HepG2 (cell line): ENCODE measurements around the gene KCTD21. TPM values are rescaled to one million over a fixed set of nuclear protein-coding genes. Genes with fewer than 3 reads are reported as not detected.

Experiments
- ATAC-seq: fragments of 200-7000 bp; cut with Tn5 transposase; 3 replicates; pipeline ENCODE4 v1.9.1; 2020; ENCODE audit warnings: mild to moderate bottlenecking, moderate library complexity
- BruUV-seq: library from RNA; stranded (reverse); fragments of 400-500 nt; replicated peaks from 2 replicates; lab custom pipeline; 2021; lab: Mats Ljungman, UMichigan
- CTCF ChIA-PET: fragments of 300-600 bp; formaldehyde crosslinking; extraction: SDS; loops from one replicate; lab custom pipeline; 2021; ENCODE audit warnings: low total read pairs, inconsistent platforms, low intra/inter-chr PET ratio; lab: Yijun Ruan, JAX
- POLR2A ChIA-PET: fragments of 350-600 bp; sonication (Branson Sonifier 250); formaldehyde crosslinking; loops from one replicate; lab custom pipeline; 2020; ENCODE audit warnings: antibody characterized with exemption, inconsistent platforms; lab: Yijun Ruan, JAX
- DNase-seq: peaks from one replicate; pipeline ENCODE4 v3.0.0-alpha.2; 2015; ENCODE audit warnings: low spot score
- FAIRE-seq: peaks from 3 replicates; lab custom pipeline; 2011; peaks lifted over from hg19 to GRCh38; lab: Jason Lieb, UNC
- H2AFZ ChIP-seq: one replicate; pipeline ENCODE4 v1.6.1; 2011; ENCODE audit warnings: low read length, inconsistent platforms
- H3K27ac ChIP-seq: fragments of 300-600 bp; 3 replicates; pipeline ENCODE4 v1.8.0; 2011; ENCODE audit warnings: mixed run types, mild to moderate bottlenecking, mixed read lengths, low read length, inconsistent platforms; ENCODE audit not compliant: insufficient read depth; ENCODE audit errors: extremely low read length
- H3K27me3 ChIP-seq, 2 experiments: fragments of 200-600 bp in 1 of 2; 2 replicates in 1 of 2; 3 replicates in 1 of 2; pipeline versions ENCODE4 v1.6.0 to v1.8.0; 2011; ENCODE audit warnings: low read length in 2 of 2, mild to moderate bottlenecking in 2 of 2, moderate library complexity in 2 of 2, inconsistent platforms in 1 of 2; ENCODE audit not compliant: insufficient read depth in 2 of 2, control insufficient read depth in 1 of 2
- H3K36me3 ChIP-seq, 2 experiments: fragments of 200-600 bp in 1 of 2; replicated peaks in 1 of 2; 2 replicates in 1 of 2; 3 replicates in 1 of 2; pipeline versions ENCODE4 v1.5.1 to v1.8.0; 2011; ENCODE audit warnings: low read length in 2 of 2, inconsistent platforms in 1 of 2; ENCODE audit not compliant: insufficient read depth in 2 of 2, control insufficient read depth in 1 of 2
- H3K4me1 ChIP-seq: 2 replicates; pipeline ENCODE4 v1.5.1; 2012; ENCODE audit warnings: low read length, inconsistent platforms; ENCODE audit not compliant: insufficient read depth
- H3K4me2 ChIP-seq: 2 replicates; pipeline ENCODE4 v1.6.0; 2011; ENCODE audit warnings: low read depth, low read length, inconsistent platforms
- H3K4me3 ChIP-seq, 3 experiments: fragments of 200-600 bp in 1 of 3; sonication (generic), shearing (Covaris generic) in 1 of 3; replicated peaks in 1 of 3; 2 replicates each; pipeline ENCODE4 v1.5.1; 2011 to 2016; ENCODE audit warnings: low read length in 3 of 3, inconsistent platforms in 2 of 3, low read depth in 2 of 3, mild to moderate bottlenecking in 2 of 3, control low read depth in 1 of 3, mixed read lengths in 1 of 3; ENCODE audit not compliant: insufficient read depth in 1 of 3
- H3K79me2 ChIP-seq: one replicate; pipeline ENCODE4 v1.6.1; 2011; ENCODE audit warnings: low read length, inconsistent platforms; ENCODE audit not compliant: insufficient read depth
- H3K9ac ChIP-seq: 2 replicates; pipeline ENCODE4 v1.6.0; 2011; ENCODE audit warnings: mild to moderate bottlenecking, low read depth, low read length, inconsistent platforms; ENCODE audit not compliant: insufficient read depth
- H3K9me3 ChIP-seq: 2 replicates; pipeline ENCODE4 v1.5.1; 2012; ENCODE audit warnings: mild to moderate bottlenecking, low read length
- H4K20me1 ChIP-seq: 2 replicates; pipeline ENCODE4 v1.6.0; 2011; ENCODE audit warnings: inconsistent platforms, mild to moderate bottlenecking, low read length, moderate library complexity; ENCODE audit not compliant: insufficient read depth
- ARID5B ChIP-seq: IDR thresholded peaks from 2 replicates; pipeline ENCODE4 v1.4.0; 2020; ENCODE audit warnings: mild to moderate bottlenecking, missing genetic modification reagents
- DMAP1 ChIP-seq: IDR thresholded peaks from 2 replicates; pipeline ENCODE4 v1.6.1; 2016
- ELF3 ChIP-seq: IDR thresholded peaks from 2 replicates; pipeline ENCODE4 v1.6.1; 2016; ENCODE audit warnings: missing genetic modification reagents, missing compliant biosample characterization
- HHEX ChIP-seq: IDR thresholded peaks from 2 replicates; pipeline ENCODE4 v1.6.1; 2016; ENCODE audit warnings: control low read depth
- HNRNPL ChIP-seq: fragments of 200-400 bp; formaldehyde crosslinking; IDR thresholded peaks from 2 replicates; pipeline ENCODE4 v1.6.1; 2017; ENCODE audit warnings: mild to moderate bottlenecking, low read depth, low read length
- HOXA3 ChIP-seq: sonication (generic); formaldehyde crosslinking; IDR thresholded peaks from 2 replicates; pipeline ENCODE4 v1.5.0; 2020; ENCODE audit warnings: missing genetic modification reagents
- HOXA9 ChIP-seq: sonication (generic); formaldehyde crosslinking; IDR thresholded peaks from 2 replicates; pipeline ENCODE4 v1.8.1; 2022; ENCODE audit warnings: missing genetic modification reagents, mild to moderate bottlenecking, moderate library complexity, borderline replicate concordance
- NFKBIZ ChIP-seq: IDR thresholded peaks from 2 replicates; pipeline ENCODE4 v1.6.1; 2018; ENCODE audit warnings: missing genetic modification reagents, missing compliant biosample characterization
- SIN3A ChIP-seq: IDR thresholded peaks from 2 replicates; pipeline ENCODE4 v1.6.1; 2011; ENCODE audit warnings: low read depth, mild to moderate bottlenecking, control low read depth, low read length, borderline replicate concordance
- ZNF431 ChIP-seq: sonication (generic); formaldehyde crosslinking; IDR thresholded peaks from 2 replicates; pipeline ENCODE4 v1.9.0; 2022; ENCODE audit warnings: missing genetic modification reagents, low read depth, mild to moderate bottlenecking, borderline replicate concordance
- ZNF768 ChIP-seq: sonication (generic); formaldehyde crosslinking; IDR thresholded peaks from 2 replicates; pipeline ENCODE4 v1.4.0; 2020; ENCODE audit warnings: missing genetic modification reagents
- WGBS: methylation state at CpG from one replicate; pipeline ENCODE4 v1.1.6; 2017; ENCODE audit warnings: low lambda C conversion rate; 5-methylcytosine and 5-hydroxymethylcytosine counted together
- in situ Hi-C: cut with HindIII; loops from 2 replicates; pipeline ENCODE4 v1.10.0; 2017; ENCODE audit warnings: low pct_unique_long_range_greater_than_20kb; ENCODE audit not compliant: extremely low pct_ligation_motif_present
- intact Hi-C: fragments of 100-400 bp; cut with micrococcal nuclease; formaldehyde crosslinking; loops from one replicate; pipeline ENCODE4 v1.10.0; 2022; ENCODE audit not compliant: unreplicated experiment
- polyA plus RNA-seq, 8 experiments: library from polyadenylated mRNA; depleted of rRNA in 3 of 8; stranded (reverse) in 7 of 8; unstranded in 1 of 8; fragments of >200 nt; fragmentation: Illumina TruSeq in 4 of 8; extraction: Trizol in 4 of 8; gene quantifications; 2 replicates each; pipeline versions ENCODE4 v1.2.1 to v1.2.3, GENCODE V29; 2011 to 2016; ENCODE audit warnings: low read depth in 4 of 8, missing spikeins in 1 of 8, mixed read lengths in 1 of 8; ENCODE audit not compliant: insufficient read depth in 1 of 8
- total RNA-seq, 5 experiments: library from RNA; depleted of rRNA; stranded (reverse); fragments of >200 nt; fragmentation: Illumina TruSeq; extraction: Trizol; gene quantifications; 2 replicates each; pipeline ENCODE4 v1.2.3, GENCODE V29; 2016; ENCODE audit warnings: low read depth in 1 of 5

Gene KCTD21
- total and polyA plus RNA-seq, 2 of the 13 experiments (the other 11 are each of a cell fraction or from before 2014, with no cell fraction given): 3.1 to 13.5 TPM

DNA sequence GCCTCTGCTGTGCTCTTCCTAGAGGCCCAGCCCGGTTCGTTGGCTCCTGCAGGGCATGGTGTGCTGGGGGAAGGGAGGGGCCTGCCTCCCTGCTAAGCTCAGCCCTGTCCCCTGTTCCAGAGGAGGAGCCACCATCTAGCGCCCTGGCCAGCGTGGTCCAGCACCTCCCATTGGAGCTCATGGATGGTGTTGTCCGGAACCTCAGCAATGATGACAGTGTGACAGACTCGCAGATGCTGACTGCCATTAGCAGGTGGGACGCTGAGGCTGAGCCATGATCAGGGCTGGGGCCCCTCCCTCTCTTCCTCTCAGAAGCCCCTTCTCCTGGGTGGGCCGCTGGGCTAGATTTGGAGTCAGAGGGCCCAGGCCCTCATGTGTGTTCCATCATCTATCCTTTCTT lies 9.4 kb upstream of the KCTD21 start:
- CTCF ChIA-PET: no interaction called here
- FAIRE-seq: no peak
- 96% methylated on average over 3 of the region's 8 CpGs for WGBS
- Histone ChIP-seq H3K27ac (no peak overlapping the region), H3K27me3 (no peaks in the 10 kb centered on the region), H3K79me2 (no peaks in the 10 kb centered on the region), H2AFZ (no peak overlapping the region), H3K4me3 (no peak overlapping the region), H3K9me3 (no peaks in the 10 kb centered on the region), H3K36me3 (peaks cover 12 to 32% of the 10 kb centered on the region in 2 experiments; a peak in 4 of 5 replicates), H3K4me2 (no peak overlapping the region), H3K4me1 (peaks cover 48% of the 10 kb centered on the region), H3K9ac (no peak overlapping the region), H4K20me1 (no peaks in the 10 kb centered on the region)
- in situ Hi-C loops (no loop called here), intact Hi-C loops (no loop called here)
- POLR2A ChIA-PET: no interaction called here
- no peak for DNase-seq
- TF ChIP-seq ZNF431 (CRISPR knock-in tag) (no peak), ZNF768 (peak; percentile 44; the same call in 1 of the 2 replicates)
- no peak for ATAC-seq
- BruUV-seq: no TSS peak

- FAIRE-seq (no peak), ATAC-seq (no peak), DNase-seq (no peak)
- H2AFZ ChIP-seq: no peak overlapping the region
- H3K4me2 ChIP-seq: no peak overlapping the region
- no peak overlapping the region for H3K4me3 ChIP-seq
- H3K9me3 ChIP-seq: no peaks in the 10 kb centered on the region
- H3K9ac ChIP-seq: no peak overlapping the region
- CTCF ChIA-PET: no interaction called here
- intact Hi-C loops (no loop called here), in situ Hi-C loops (no loop called here)
- no peaks in the 10 kb centered on the region for H4K20me1 ChIP-seq
- TF ChIP-seq ELF3 (CRISPR knock-in tag): no peak
- no peak for TF ChIP-seq NFKBIZ (CRISPR knock-in tag)
- 0 out of 2 replicates have a peak, but pooled peaks have one; percentile 5 for TF ChIP-seq HOXA3 (CRISPR knock-in tag)
- 0 out of 2 replicates have a peak, but pooled peaks have one; percentile 35 for TF ChIP-seq HNRNPL
- no peak for TF ChIP-seq ARID5B (CRISPR knock-in tag)
- no peak for TF ChIP-seq HOXA9
- TF ChIP-seq SIN3A: no peak
- TF ChIP-seq HHEX: no peak
- no peak for TF ChIP-seq DMAP1
- peaks cover 48% of the 10 kb centered on the region for H3K4me1 ChIP-seq
- 99% methylated on average over 38 of the region's 40 CpGs for WGBS
- H3K27me3 ChIP-seq: no peaks in the 10 kb centered on the region
- no TSS peak for BruUV-seq
- no peak overlapping the region for H3K27ac ChIP-seq
- POLR2A ChIA-PET: no interaction called here
- peaks cover 12 to 32% of the 10 kb centered on the region in 2 experiments; a peak in 4 of 5 replicates for H3K36me3 ChIP-seq
- H3K79me2 ChIP-seq: no peaks in the 10 kb centered on the region
Observed at GRCh38 chr11:78196661-78197091, 8.2 kb upstream of the KCTD21 start.
